GM12878 (cell line): ENCODE measurements around the gene GSG1L. TPM values are rescaled to one million over a fixed set of nuclear protein-coding genes. Genes with fewer than 3 reads are reported as not detected.

ENCODE experiments used
- ATAC-seq: fragments of 200-7000 bp; cut with Tn5 transposase; 3 replicates; pipeline ENCODE4 v1.9.1; 2020; ENCODE audit warnings: mild to moderate bottlenecking, moderate library complexity
- BruUV-seq: library from RNA; stranded (reverse); fragments of 400-500 nt; replicated peaks from 2 replicates; lab custom pipeline; 2021; lab: Mats Ljungman, UMichigan
- CTCF ChIA-PET: fragments of 300-600 bp; sonication (Branson Sonifier 250); formaldehyde crosslinking; extraction: SDS; loops from one replicate; lab custom pipeline; 2021; ENCODE audit warnings: inconsistent platforms; lab: Yijun Ruan, JAX
- POLR2A ChIA-PET: fragments of 350-600 bp; formaldehyde crosslinking; extraction: SDS; loops from one replicate; lab custom pipeline; 2021; ENCODE audit warnings: inconsistent platforms; lab: Charles Lee
- RAD21 ChIA-PET: fragments of 300-600 bp; sonication (Branson Sonifier 250); formaldehyde crosslinking; loops from one replicate; lab custom pipeline; 2023; ENCODE audit warnings: antibody characterized with exemption; ENCODE audit not compliant: unreplicated experiment; lab: Charles Lee
- SMC1A ChIA-PET: fragments of 300-600 bp; sonication (Branson Sonifier 250); formaldehyde crosslinking; loops from one replicate; lab custom pipeline; 2023; ENCODE audit not compliant: unreplicated experiment, uncharacterized antibody; lab: Charles Lee
- DNase-seq: peaks from one replicate; pipeline ENCODE4 v3.0.0-alpha.2; 2011; ENCODE audit warnings: low read depth, low spot score
- FAIRE-seq: peaks from 3 replicates; lab custom pipeline; 2011; peaks lifted over from hg19 to GRCh38; lab: Jason Lieb, UNC
- H2AFZ ChIP-seq: 2 replicates; pipeline ENCODE4 v1.6.0; 2011; ENCODE audit warnings: low read depth, low read length, control low read depth; ENCODE audit not compliant: control insufficient read depth
- H3K27ac ChIP-seq: 2 replicates; pipeline ENCODE4 v1.5.1; 2011; ENCODE audit warnings: control low read depth; ENCODE audit not compliant: control insufficient read depth, insufficient read depth
- H3K27me3 ChIP-seq, 2 experiments: replicated peaks in 1 of 2; 2 replicates each; pipeline versions ENCODE4 v1.6.0 to v1.6.1; 2011; ENCODE audit warnings: low read length in 1 of 2; ENCODE audit not compliant: control insufficient read depth in 2 of 2, insufficient read depth in 2 of 2
- H3K36me3 ChIP-seq, 2 experiments: 2 replicates each; pipeline ENCODE4 v1.5.1; 2011; ENCODE audit warnings: low read length in 1 of 2; ENCODE audit not compliant: control insufficient read depth in 2 of 2, insufficient read depth in 2 of 2
- H3K4me1 ChIP-seq: 2 replicates; pipeline ENCODE4 v1.6.1; 2011; ENCODE audit warnings: mild to moderate bottlenecking, low read length, moderate library complexity, mixed read lengths; ENCODE audit not compliant: control insufficient read depth, insufficient read depth
- H3K4me2 ChIP-seq: 2 replicates; pipeline ENCODE4 v1.6.0; 2011; ENCODE audit warnings: control low read depth; ENCODE audit not compliant: control insufficient read depth, insufficient read depth
- H3K4me3 ChIP-seq: fragments of 200-600 bp; sonication (generic); 2 replicates; pipeline ENCODE4 v1.5.1; 2016
- H3K79me2 ChIP-seq: 2 replicates; pipeline ENCODE4 v1.6.0; 2011; ENCODE audit warnings: low read length; ENCODE audit not compliant: control insufficient read depth, insufficient read depth
- H3K9ac ChIP-seq: 2 replicates; pipeline ENCODE4 v1.8.0; 2011; ENCODE audit warnings: low read length, control low read depth, mixed read lengths; ENCODE audit not compliant: control insufficient read depth, insufficient read depth
- H3K9me3 ChIP-seq: replicated peaks from 3 replicates; pipeline ENCODE4 v1.5.1; 2011; ENCODE audit warnings: mild to moderate bottlenecking, low read length; ENCODE audit not compliant: control insufficient read depth, insufficient read depth
- H4K20me1 ChIP-seq: 2 replicates; pipeline ENCODE4 v1.6.0; 2011; ENCODE audit not compliant: control insufficient read depth, insufficient read depth
- CHD2 ChIP-seq: IDR thresholded peaks from 2 replicates; pipeline ENCODE4 v1.6.1; 2011; ENCODE audit warnings: low read depth, low read length, improper control_type of control experiment, borderline replicate concordance
- PBX3 ChIP-seq: IDR thresholded peaks from 2 replicates; pipeline ENCODE4 v1.6.1; 2011; ENCODE audit warnings: mild to moderate bottlenecking, low read depth, low read length, moderate library complexity; ENCODE audit not compliant: insufficient replicate concordance
- PML ChIP-seq: IDR thresholded peaks from 2 replicates; pipeline ENCODE4 v1.6.1; 2012; ENCODE audit warnings: low read length, inconsistent platforms
- USF1 ChIP-seq: IDR thresholded peaks from 2 replicates; pipeline ENCODE4 v1.6.1; 2011; ENCODE audit warnings: borderline replicate concordance, low read depth, mild to moderate bottlenecking, moderate library complexity, mixed read lengths, low read length; ENCODE audit not compliant: insufficient read depth; ENCODE audit errors: extremely low read length
- ZSCAN29 ChIP-seq: fragments of 450-650 bp; IDR thresholded peaks from 2 replicates; pipeline ENCODE4 v1.6.1; 2017; ENCODE audit warnings: mild to moderate bottlenecking, moderate library complexity
- WGBS: methylation state at CpG from one replicate; pipeline ENCODE4 v1.1.6; 2016; ENCODE audit warnings: low lambda C conversion rate; ENCODE audit not compliant: insufficient replicate concordance, insufficient coverage; ENCODE audit errors: missing lambda C conversion rate; 5-methylcytosine and 5-hydroxymethylcytosine counted together
- in situ Hi-C: fragments of 300-500 bp; cut with MboI; formaldehyde crosslinking; loops from 9 replicates; pipeline ENCODE4 v1.14.3; 2018; ENCODE audit warnings: mixed read lengths
- intact Hi-C: fragments of 100-400 bp; cut with micrococcal nuclease; formaldehyde crosslinking; loops from one replicate; pipeline ENCODE4 v1.14.2; 2022; ENCODE audit not compliant: unreplicated experiment
- polyA plus RNA-seq, 11 experiments: library from polyadenylated mRNA; depleted of rRNA in 4 of 11; unstranded in 6 of 11; stranded (reverse) in 5 of 11; fragments of >200 nt; fragmentation: Nextera tagmentation in 4 of 11; fragmentation: Illumina TruSeq in 1 of 11; extraction: Ambion mirVana in 4 of 11; extraction: Trizol in 1 of 11; gene quantifications; 1 replicate in 1 of 11; 2 replicates in 10 of 11; pipeline versions ENCODE4 v1.2.1 to v1.2.3, GENCODE V29; 2011 to 2016; ENCODE audit warnings: inconsistent platforms in 2 of 11, missing spikeins in 2 of 11, low read depth in 1 of 11
- total RNA-seq, 4 experiments: library from RNA; depleted of rRNA in 3 of 4; stranded (reverse); fragments of >200 nt in 3 of 4; fragmentation: Illumina TruSeq in 1 of 4; extraction: Trizol in 1 of 4; gene quantifications; 2 replicates each; pipeline versions ENCODE4 v1.2.1 to v1.2.3, GENCODE V29; 2013 to 2021

The GSG1L gene
- total and polyA plus RNA-seq, 10 of the 15 experiments (the other 5 are each of a cell fraction or from before 2014, with no cell fraction given) = not detected

GRCh38 chr16:28093385-28093725, 29.8 kb upstream of the GSG1L start (continued):
- TF ChIP-seq PBX3 (no peak), PML (no peak), ZSCAN29 (no peak)

- in situ Hi-C loops = no loop called here
- Histone ChIP-seq H3K4me2 (no peak overlapping the region), H2AFZ (no peak overlapping the region), H3K36me3 (peaks cover 2 to 6% of the 10 kb centered on the region in 2 experiments; a peak in 3 of 4 replicates), H4K20me1 (no peaks in the 10 kb centered on the region), H3K79me2 (no peaks in the 10 kb centered on the region), H3K27me3 (no peaks in the 10 kb centered on the region), H3K9me3 (no peaks in the 10 kb centered on the region), H3K9ac (no peak overlapping the region), H3K4me1 (no peaks in the 10 kb centered on the region), H3K4me3 (no peak overlapping the region), H3K27ac (no peak overlapping the region)
- no peak for DNase-seq
- ChIA-PET CTCF (interaction anchor here (0.9 kb wide), 1 partner anchor 453 kb away, joined by 4 read pairs; no protein-coding TSS in a partner anchor), POLR2A (interaction anchor here (0.7 kb wide), 1 partner anchor 72 kb away, joined by 6 read pairs; no protein-coding TSS in a partner anchor), SMC1A (no interaction called here), RAD21 (no interaction called here)
- no peak for TF ChIP-seq USF1
- no peak for TF ChIP-seq CHD2
- ATAC-seq = no peak
- BruUV-seq = no TSS peak
- no peak for FAIRE-seq
- WGBS = 95% methylated on average over 16 of the region's 17 CpGs
- intact Hi-C loops = no loop called here
These were observed 29.3 kb upstream of the GSG1L start for GRCh38 chr16:28092721-28093384.
